Activated CD8-positive, alpha-beta memory T cell treated with anti-CD3 and anti-CD28 coated beads, Interleukin-2, amount 10 ng/mL, durations not matched to agents 7 days and 5 days (primary cell): ENCODE data around the gene DCLK1. TPM values are rescaled to one million over a fixed set of nuclear protein-coding genes. Genes with fewer than 3 reads are reported as not detected.
"Not testable (repeated sequence)": the region's sequence is repeated elsewhere in the genome, so short reads cannot be mapped to it uniquely, and the experiment has no call there.

ENCODE experiments used
- ATAC-seq: fragments of 150-1000 bp; cut with Tn5 transposase; one replicate; pipeline ENCODE4 v1.10.0; 2021; ENCODE audit warnings: moderate library complexity
- CTCF ChIA-PET: fragments of 350-600 bp; sonication (Branson Sonifier 250); formaldehyde crosslinking; loops from one replicate; lab custom pipeline; 2021; ENCODE audit warnings: antibody characterized with exemption; lab: Charles Lee
- DNase-seq: peaks from one replicate; pipeline ENCODE4 v3.0.0-alpha.2; 2020
- H3K27ac Mint-ChIP-seq: one replicate; pipeline ENCODE4 v1.8.0; 2021; ENCODE audit warnings: mild to moderate bottlenecking, mixed read lengths
- H3K27me3 Mint-ChIP-seq: one replicate; pipeline ENCODE4 v1.8.0; 2021; ENCODE audit warnings: mixed read lengths
- H3K36me3 Mint-ChIP-seq: one replicate; pipeline ENCODE4 v1.8.0; 2021; ENCODE audit warnings: mild to moderate bottlenecking, mixed read lengths
- H3K4me1 Mint-ChIP-seq: one replicate; pipeline ENCODE4 v1.8.0; 2021; ENCODE audit warnings: mixed read lengths
- H3K4me3 Mint-ChIP-seq: one replicate; pipeline ENCODE4 v1.8.0; 2021; ENCODE audit warnings: mild to moderate bottlenecking, moderate library complexity, mixed read lengths
- H3K9me3 Mint-ChIP-seq: one replicate; pipeline ENCODE4 v1.8.0; 2022; ENCODE audit warnings: low read depth, mixed read lengths
- total RNA-seq, 2 experiments: library from RNA; stranded (reverse); gene quantifications; one replicate each; pipeline ENCODE4 v1.2.3, GENCODE V29; 2021

Gene DCLK1
- total RNA-seq, 2 experiments from 2014 or later: not detected

GRCh38 chr13:35993686-35994085 lies 137.5 kb downstream of the DCLK1 start:
- Mint-ChIP-seq H3K27me3 (no peaks in the 10 kb centered on the region), H3K4me1 (no peaks in the 10 kb centered on the region), H3K9me3 (peaks cover 5% of the 10 kb centered on the region), H3K36me3 (no peaks in the 10 kb centered on the region), H3K27ac (no peak overlapping the region), H3K4me3 (no peak overlapping the region)
- no peak for DNase-seq
- ATAC-seq: no peak
- CTCF ChIA-PET: interaction anchor here (1.2 kb wide), 1 partner anchor 16 kb away, joined by 5 read pairs; no protein-coding TSS in a partner anchor

GRCh38 chr13:35992964-35993363 lies 138.2 kb downstream of the DCLK1 start:
- Mint-ChIP-seq H3K27me3 (no peaks in the 10 kb centered on the region), H3K9me3 (peaks cover 2% of the 10 kb centered on the region), H3K4me3 (no peak overlapping the region), H3K4me1 (no peaks in the 10 kb centered on the region), H3K27ac (no peak overlapping the region), H3K36me3 (no peaks in the 10 kb centered on the region)
- no peak for DNase-seq
- ATAC-seq: no peak
- CTCF ChIA-PET: no interaction called here

- Mint-ChIP-seq H3K27me3 (no peaks in the 10 kb centered on the region), H3K27ac (no peak overlapping the region), H3K4me3 (no peak overlapping the region), H3K9me3 (peaks cover 2% of the 10 kb centered on the region), H3K4me1 (no peaks in the 10 kb centered on the region), H3K36me3 (no peaks in the 10 kb centered on the region)
- CTCF ChIA-PET: no interaction called here
- no peak for ATAC-seq
- no peak for DNase-seq
These were observed 141.0 kb downstream of the DCLK1 start for GRCh38 chr13:35990196-35990595.

GRCh38 chr13:35988648-35989081 lies 142.5 kb downstream of the DCLK1 start:
- CTCF ChIA-PET: no interaction called here
- Mint-ChIP-seq H3K27me3 (no peaks in the 10 kb centered on the region), H3K27ac (no peak overlapping the region), H3K4me3 (no peak overlapping the region), H3K4me1 (no peaks in the 10 kb centered on the region), H3K36me3 (no peaks in the 10 kb centered on the region), H3K9me3 (peaks cover 2% of the 10 kb centered on the region)
- ATAC-seq: no peak
- DNase-seq: no peak

GRCh38 chr13:35987572-35988513 lies 143.3 kb downstream of the DCLK1 start:
- Mint-ChIP-seq H3K9me3 (peaks cover 2% of the 10 kb centered on the region), H3K36me3 (no peaks in the 10 kb centered on the region), H3K4me3 (no peak overlapping the region), H3K4me1 (no peaks in the 10 kb centered on the region), H3K27ac (no peak overlapping the region), H3K27me3 (no peaks in the 10 kb centered on the region)
- ATAC-seq: no peak
- no peak for DNase-seq
- CTCF ChIA-PET: no interaction called here

GRCh38 chr13:35984776-35985453 lies 146.3 kb downstream of the DCLK1 start:
- no peak for DNase-seq
- CTCF ChIA-PET: no interaction called here
- H3K4me1 Mint-ChIP-seq: no peaks in the 10 kb centered on the region
- H3K4me3 Mint-ChIP-seq: no peak overlapping the region
- H3K36me3 Mint-ChIP-seq: no peaks in the 10 kb centered on the region
- ATAC-seq: no peak
- H3K9me3 Mint-ChIP-seq: peaks cover 2% of the 10 kb centered on the region
- H3K27me3 Mint-ChIP-seq: no peaks in the 10 kb centered on the region
- H3K27ac Mint-ChIP-seq: no peak overlapping the region

- DNase-seq: no peak
- no peaks in the 10 kb centered on the region for H3K27me3 Mint-ChIP-seq
- peaks cover 2% of the 10 kb centered on the region for H3K9me3 Mint-ChIP-seq
- no peaks in the 10 kb centered on the region for H3K36me3 Mint-ChIP-seq
- H3K4me1 Mint-ChIP-seq: no peaks in the 10 kb centered on the region
- CTCF ChIA-PET: no interaction called here
- no peak overlapping the region for H3K4me3 Mint-ChIP-seq
- no peak overlapping the region for H3K27ac Mint-ChIP-seq
- no peak for ATAC-seq
These were observed 146.9 kb downstream of the DCLK1 start for GRCh38 chr13:35984287-35984686.

- H3K4me1 Mint-ChIP-seq, H3K9me3 Mint-ChIP-seq, DNase-seq, CTCF ChIA-PET, H3K27me3 Mint-ChIP-seq, H3K27ac Mint-ChIP-seq, ATAC-seq, H3K4me3 Mint-ChIP-seq, H3K36me3 Mint-ChIP-seq: not testable (repeated sequence)
These were observed 147.5 kb downstream of the DCLK1 start for GRCh38 chr13:35983703-35984102.

GRCh38 chr13:35983206-35983605 lies 148.0 kb downstream of the DCLK1 start:
- DNase-seq (no peak), ATAC-seq (no peak)
- no peaks in the 10 kb centered on the region for H3K4me1 Mint-ChIP-seq
- no peak overlapping the region for H3K27ac Mint-ChIP-seq
- no peak overlapping the region for H3K4me3 Mint-ChIP-seq
- no peaks in the 10 kb centered on the region for H3K36me3 Mint-ChIP-seq
- no peaks in the 10 kb centered on the region for H3K9me3 Mint-ChIP-seq
- CTCF ChIA-PET: no interaction called here
- no peaks in the 10 kb centered on the region for H3K27me3 Mint-ChIP-seq

GRCh38 chr13:35979361-35979951 lies 151.7 kb downstream of the DCLK1 start:
- no peak for DNase-seq
- no peaks in the 10 kb centered on the region for H3K36me3 Mint-ChIP-seq
- no peak for ATAC-seq
- no peaks in the 10 kb centered on the region for H3K4me1 Mint-ChIP-seq
- H3K27me3 Mint-ChIP-seq: no peaks in the 10 kb centered on the region
- no peak overlapping the region for H3K4me3 Mint-ChIP-seq
- CTCF ChIA-PET: interaction anchor here (0.7 to 0.9 kb wide), 2 partner anchors 289 to 294 kb away, joined by 3 read pairs; no protein-coding TSS in a partner anchor
- H3K27ac Mint-ChIP-seq: no peak overlapping the region
- no peaks in the 10 kb centered on the region for H3K9me3 Mint-ChIP-seq

GRCh38 chr13:35978607-35979316 lies 152.4 kb downstream of the DCLK1 start:
- CTCF ChIA-PET: interaction anchor here (0.7 to 0.9 kb wide), 2 partner anchors 289 to 295 kb away, joined by 3 read pairs; no protein-coding TSS in a partner anchor
- no peaks in the 10 kb centered on the region for H3K9me3 Mint-ChIP-seq
- H3K4me1 Mint-ChIP-seq: no peaks in the 10 kb centered on the region
- no peak for ATAC-seq
- DNase-seq: no peak
- H3K27me3 Mint-ChIP-seq: no peaks in the 10 kb centered on the region
- no peak overlapping the region for H3K27ac Mint-ChIP-seq
- no peaks in the 10 kb centered on the region for H3K36me3 Mint-ChIP-seq
- H3K4me3 Mint-ChIP-seq: no peak overlapping the region

GRCh38 chr13:35977060-35977459 lies 154.1 kb downstream of the DCLK1 start:
- CTCF ChIA-PET: no interaction called here

GRCh38 chr13:35976126-35976525 lies 155.1 kb downstream of the DCLK1 start:
- Mint-ChIP-seq H3K4me3 (no peak overlapping the region), H3K27me3 (no peaks in the 10 kb centered on the region), H3K4me1 (no peaks in the 10 kb centered on the region), H3K36me3 (no peaks in the 10 kb centered on the region), H3K27ac (no peak overlapping the region), H3K9me3 (peaks cover 2% of the 10 kb centered on the region)
- DNase-seq (no peak), ATAC-seq (no peak)
- CTCF ChIA-PET: no interaction called here

More at GRCh38 chr13:35977060-35977459, 154.1 kb downstream of the DCLK1 start:
- Mint-ChIP-seq H3K9me3 (no peaks in the 10 kb centered on the region), H3K27me3 (no peaks in the 10 kb centered on the region), H3K4me1 (no peaks in the 10 kb centered on the region), H3K4me3 (no peak overlapping the region), H3K27ac (no peak overlapping the region), H3K36me3 (no peaks in the 10 kb centered on the region)
- no peak for ATAC-seq
- no peak for DNase-seq
